DND-41 (cell line): ENCODE measurements around the gene LAMB4.

Experiments used
- CTCF ChIP-seq: IDR thresholded peaks from 2 replicates; pipeline ENCODE4 v1.5.1; 2012; ENCODE audit warnings: borderline replicate concordance, low read length, moderate library complexity, mild to moderate bottlenecking; ENCODE audit not compliant: poor library complexity, severe bottlenecking; ENCODE audit errors: extremely low read depth
- EZH2 ChIP-seq: IDR thresholded peaks from 3 replicates; pipeline ENCODE4 v1.6.1; 2012; ENCODE audit warnings: borderline replicate concordance, low read depth, mild to moderate bottlenecking, moderate library complexity, low read length, inconsistent platforms; ENCODE audit not compliant: severe bottlenecking

GRCh38 chr7:108146070-108146842 lies 16.1 kb upstream of the LAMB4 start:
- TF ChIP-seq CTCF, result peak; percentile 76
- TF ChIP-seq EZH2, result no peak
